SK-N-SH (cell line): ENCODE data around the gene SAMD5. TPM values are rescaled to one million over a fixed set of nuclear protein-coding genes. Genes with fewer than 3 reads are reported as not detected.

ENCODE experiments used
- CTCF ChIA-PET: fragments of 300-600, 350-600 bp; formaldehyde crosslinking; extraction: SDS; loops from one replicate; lab custom pipeline; 2021; lab: Yijun Ruan, JAX
- POLR2A ChIA-PET: fragments of 350-600 bp; sonication (Branson Sonifier 250); formaldehyde crosslinking; extraction: SDS; loops from one replicate; lab custom pipeline; 2020; ENCODE audit warnings: antibody characterized with exemption, inconsistent platforms; lab: Yijun Ruan, JAX
- DNase-seq: peaks from one replicate; pipeline ENCODE4 v3.0.0; 2012
- H2AFZ ChIP-seq: fragments of 200-600 bp; sonication (generic); 2 replicates; pipeline ENCODE4 v1.8.1; 2016; ENCODE audit warnings: antibody characterized with exemption, mild to moderate bottlenecking, low read depth
- H3F3A ChIP-seq: fragments of 200-600 bp; sonication (generic); replicated peaks from 2 replicates; pipeline ENCODE3; 2016; ENCODE audit warnings: antibody characterized with exemption, mild to moderate bottlenecking; ENCODE audit not compliant: insufficient read depth
- H3K27ac ChIP-seq, 2 experiments: fragments of 200-500 bp in 1 of 2; fragments of 200-600 bp in 1 of 2; sonication (Bioruptor generic) in 1 of 2; sonication (generic), shearing (Covaris generic) in 1 of 2; 2 replicates each; pipeline versions ENCODE4 v1.5.1 to v1.6.1; 2014 to 2016; ENCODE audit warnings: low read depth in 2 of 2, inconsistent platforms in 1 of 2, low read length in 1 of 2, mild to moderate bottlenecking in 1 of 2, mixed read lengths in 1 of 2
- H3K27me3 ChIP-seq: fragments of 200-600 bp; sonication (generic), shearing (Covaris generic); 2 replicates; pipeline ENCODE4 v1.6.1; 2016; ENCODE audit warnings: mixed run types; ENCODE audit not compliant: insufficient read depth
- H3K36me3 ChIP-seq, 2 experiments: fragments of 200-500 bp in 1 of 2; fragments of 200-600 bp in 1 of 2; sonication (Bioruptor generic) in 1 of 2; sonication (generic) in 1 of 2; replicated peaks in 1 of 2; 2 replicates each; pipeline versions ENCODE3 to v1.5.1; 2014 to 2016; ENCODE audit warnings: low read length in 1 of 2, mild to moderate bottlenecking in 1 of 2; ENCODE audit not compliant: insufficient read depth in 2 of 2, control insufficient read depth in 1 of 2
- H3K4me1 ChIP-seq, 2 experiments: fragments of 200-500 bp in 1 of 2; fragments of 200-600 bp in 1 of 2; sonication (Bioruptor generic) in 1 of 2; sonication (generic), shearing (Covaris generic) in 1 of 2; 2 replicates each; pipeline versions ENCODE4 v1.5.1 to v1.6.1; 2014 to 2016; ENCODE audit warnings: low read depth in 1 of 2, low read length in 1 of 2, mixed run types in 1 of 2; ENCODE audit not compliant: insufficient read depth in 2 of 2, control insufficient read depth in 1 of 2
- H3K4me2 ChIP-seq: fragments of 200-600 bp; sonication (generic), shearing (Covaris generic); 2 replicates; pipeline ENCODE4 v1.6.1; 2017; ENCODE audit warnings: mixed run types
- H3K4me3 ChIP-seq, 2 experiments: fragments of 200-500 bp in 1 of 2; fragments of 200-600 bp in 1 of 2; sonication (Bioruptor generic) in 1 of 2; sonication (generic), shearing (Covaris generic) in 1 of 2; 2 replicates each; pipeline versions ENCODE4 v1.5.1 to v1.8.1; 2014 to 2016; ENCODE audit warnings: low read depth in 2 of 2, inconsistent platforms in 1 of 2, low read length in 1 of 2, mild to moderate bottlenecking in 1 of 2, mixed read lengths in 1 of 2, moderate library complexity in 1 of 2
- H3K79me2 ChIP-seq: fragments of 200-600 bp; sonication (generic); 2 replicates; pipeline ENCODE4 v1.8.1; 2017; ENCODE audit warnings: mild to moderate bottlenecking; ENCODE audit not compliant: insufficient read depth
- H3K9ac ChIP-seq: fragments of 200-600 bp; sonication (generic); 2 replicates; pipeline ENCODE4 v1.6.1; 2017; ENCODE audit warnings: mixed run types
- H3K9me2 ChIP-seq: fragments of 200-600 bp; sonication (generic); 2 replicates; pipeline ENCODE4 v1.6.1; 2017; ENCODE audit warnings: mixed run types
- H3K9me3 ChIP-seq: fragments of 200-600 bp; sonication (generic); 2 replicates; pipeline ENCODE4 v1.6.1; 2017; ENCODE audit warnings: mixed run types, mild to moderate bottlenecking, moderate library complexity
- H4K20me1 ChIP-seq: fragments of 200-600 bp; sonication (generic); 2 replicates; pipeline ENCODE4 v1.6.1; 2017; ENCODE audit warnings: mild to moderate bottlenecking, mixed run types; ENCODE audit not compliant: insufficient read depth
- ELF1 ChIP-seq: IDR thresholded peaks from 2 replicates; pipeline ENCODE4 v1.4.0; 2012
- EP300 ChIP-seq, 2 experiments: IDR thresholded peaks; 2 replicates each; pipeline versions ENCODE4 v1.4.0 to v1.6.1; 2012; ENCODE audit warnings: borderline replicate concordance in 1 of 2, low read depth in 1 of 2, low read length in 1 of 2
- EZH2phosphoT487 ChIP-seq: fragments of 200-600 bp; sonication (generic); IDR thresholded peaks from 2 replicates; pipeline ENCODE4 v1.6.1; 2017; ENCODE audit warnings: low read depth, mixed run types, mild to moderate bottlenecking, antibody characterized with exemption, moderate library complexity, borderline replicate concordance
- FOSL2 ChIP-seq: IDR thresholded peaks from 2 replicates; pipeline ENCODE4 v1.4.0; 2012; ENCODE audit warnings: low read depth, mild to moderate bottlenecking, moderate library complexity, borderline replicate concordance
- FOXJ3 ChIP-seq: sonication (generic); formaldehyde crosslinking; IDR thresholded peaks from 2 replicates; pipeline ENCODE4 v1.5.1; 2020; ENCODE audit warnings: mild to moderate bottlenecking, missing genetic modification reagents
- FOXM1 ChIP-seq: IDR thresholded peaks from 2 replicates; pipeline ENCODE4 v1.4.0; 2012; ENCODE audit warnings: low read depth, mild to moderate bottlenecking
- GABPA ChIP-seq: IDR thresholded peaks from 2 replicates; pipeline ENCODE4 v1.4.0; 2012; ENCODE audit warnings: low read depth, mild to moderate bottlenecking
- GATA2 ChIP-seq: sonication (generic); formaldehyde crosslinking; IDR thresholded peaks from 2 replicates; pipeline ENCODE4 v1.5.0; 2020; ENCODE audit warnings: mild to moderate bottlenecking, missing genetic modification reagents
- JUND ChIP-seq: IDR thresholded peaks from 2 replicates; pipeline ENCODE4 v1.4.0; 2012
- MEF2A ChIP-seq: IDR thresholded peaks from 2 replicates; pipeline ENCODE4 v1.4.0; 2012; ENCODE audit warnings: low read depth, borderline replicate concordance
- NFIC ChIP-seq: IDR thresholded peaks from 2 replicates; pipeline ENCODE4 v1.4.0; 2012; ENCODE audit warnings: borderline replicate concordance
- NRF1 ChIP-seq: IDR thresholded peaks from 2 replicates; pipeline ENCODE4 v1.6.1; 2012; ENCODE audit warnings: low read depth, mild to moderate bottlenecking, low read length
- RCOR1 ChIP-seq: fragments of 150-350 bp; IDR thresholded peaks from 2 replicates; pipeline ENCODE4 v1.6.1; 2017; ENCODE audit warnings: antibody characterized with exemption, low read length
- RFX5 ChIP-seq: IDR thresholded peaks from 2 replicates; pipeline ENCODE4 v1.6.1; 2012; ENCODE audit warnings: mild to moderate bottlenecking, improper control_type of control experiment, low read length
- RXRA ChIP-seq: IDR thresholded peaks from 2 replicates; pipeline ENCODE4 v1.4.0; 2012; ENCODE audit warnings: low read depth, mild to moderate bottlenecking, borderline replicate concordance
- SIN3A ChIP-seq: IDR thresholded peaks from 2 replicates; pipeline ENCODE4 v1.6.1; 2012; ENCODE audit warnings: low read depth, mild to moderate bottlenecking, low read length, moderate library complexity, borderline replicate concordance
- SMC3 ChIP-seq: IDR thresholded peaks from 2 replicates; pipeline ENCODE4 v1.6.1; 2012; ENCODE audit warnings: low read depth, low read length, improper control_type of control experiment
- TAF1 ChIP-seq: IDR thresholded peaks from 2 replicates; pipeline ENCODE4 v1.6.1; 2012; ENCODE audit warnings: low read depth, mild to moderate bottlenecking, low read length, moderate library complexity, borderline replicate concordance
- TEAD4 ChIP-seq: IDR thresholded peaks from 2 replicates; pipeline ENCODE4 v1.4.0; 2012; ENCODE audit warnings: mild to moderate bottlenecking, borderline replicate concordance; ENCODE audit not compliant: insufficient read depth
- YY1 ChIP-seq: IDR thresholded peaks from 2 replicates; pipeline ENCODE4 v1.4.0; 2012; ENCODE audit warnings: low read depth, mild to moderate bottlenecking
- WGBS: methylation state at CpG from one replicate; pipeline ENCODE4 v1.1.6; 2017; ENCODE audit warnings: low lambda C conversion rate; 5-methylcytosine and 5-hydroxymethylcytosine counted together
- polyA plus RNA-seq, 3 experiments: library from polyadenylated mRNA; depleted of rRNA; stranded (reverse); fragments of >200 nt; gene quantifications; 2 replicates each; pipeline ENCODE4 v1.2.3, GENCODE V29; 2012
- TF ChIP-seq, protein P1 (sequence below): fragments of 150-350 bp; IDR thresholded peaks from 2 replicates; pipeline ENCODE4 v1.6.1; 2017; ENCODE audit warnings: antibody characterized with exemption, low read length, low read depth, borderline replicate concordance
- TF ChIP-seq, protein P2 (sequence below): IDR thresholded peaks from 2 replicates; pipeline ENCODE4 v1.4.0; 2012; ENCODE audit warnings: low read depth
- TF ChIP-seq, protein P3 (sequence below): IDR thresholded peaks from 2 replicates; pipeline ENCODE4 v1.4.0; 2012; ENCODE audit warnings: low read depth, borderline replicate concordance
- TF ChIP-seq, protein P4 (sequence below): fragments of 150-350 bp; IDR thresholded peaks from 2 replicates; pipeline ENCODE4 v1.6.1; 2016; ENCODE audit warnings: mild to moderate bottlenecking, low read depth, low read length

Gene SAMD5
- polyA plus RNA-seq, 1 of the 3 experiments (the other 2 are of a cell fraction) = not detected

DNA sequence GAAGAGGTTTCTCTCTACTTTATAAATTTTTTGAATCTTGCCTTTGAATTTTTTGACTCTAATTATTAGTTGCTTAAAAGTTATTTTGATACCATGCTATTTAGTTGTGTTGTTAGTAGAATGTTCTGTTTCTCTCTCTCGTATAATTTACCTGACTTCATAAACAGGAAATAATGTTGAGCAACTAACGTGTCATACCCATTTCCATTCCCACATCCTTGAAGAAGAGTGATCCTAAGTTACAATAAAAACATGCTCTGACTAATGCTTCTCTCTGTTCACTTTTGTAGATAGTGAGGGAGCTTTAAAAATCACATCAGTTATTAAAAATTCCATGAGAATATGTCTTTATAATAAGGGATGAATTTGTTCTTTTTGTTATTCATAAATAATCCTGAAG is 69.7 kb downstream of the SAMD5 start (continued):
- TF ChIP-seq, protein P1, sequence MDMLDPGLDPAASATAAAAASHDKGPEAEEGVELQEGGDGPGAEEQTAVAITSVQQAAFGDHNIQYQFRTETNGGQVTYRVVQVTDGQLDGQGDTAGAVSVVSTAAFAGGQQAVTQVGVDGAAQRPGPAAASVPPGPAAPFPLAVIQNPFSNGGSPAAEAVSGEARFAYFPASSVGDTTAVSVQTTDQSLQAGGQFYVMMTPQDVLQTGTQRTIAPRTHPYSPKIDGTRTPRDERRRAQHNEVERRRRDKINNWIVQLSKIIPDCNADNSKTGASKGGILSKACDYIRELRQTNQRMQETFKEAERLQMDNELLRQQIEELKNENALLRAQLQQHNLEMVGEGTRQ = no peak

DNA sequence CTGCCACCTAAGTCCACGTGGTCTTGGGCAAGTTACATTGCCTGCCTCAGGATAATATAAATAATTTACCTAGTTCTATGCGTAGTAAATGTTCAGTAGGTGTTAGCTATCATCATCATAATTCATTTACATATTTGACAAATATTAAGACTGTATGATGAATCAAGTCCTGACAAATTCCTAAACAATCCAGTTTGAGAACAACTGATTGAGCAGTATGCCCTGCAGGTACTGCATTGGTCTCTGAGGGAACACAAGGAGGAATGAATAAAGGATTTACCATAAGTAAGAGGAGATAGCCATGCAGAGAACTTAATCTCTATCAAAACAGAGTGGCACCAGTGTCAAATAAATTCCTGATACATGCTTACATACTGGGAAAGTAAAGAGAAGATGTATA is 70.4 kb downstream of the SAMD5 start:
- no peaks in the 10 kb centered on the region for H3K4me1 ChIP-seq
- DNase-seq = no peak
- no peaks in the 10 kb centered on the region for H3K36me3 ChIP-seq
- TF ChIP-seq RCOR1 (no peak), SIN3A (no peak), SMC3 (no peak), TAF1 (no peak), NRF1 (no peak), TEAD4 (no peak), FOSL2 (no peak), YY1 (no peak), ELF1 (no peak), RFX5 (no peak), MEF2A (no peak), NFIC (no peak), JUND (no peak), FOXJ3 (no peak)
- TF ChIP-seq, protein P1 = no peak
- TF ChIP-seq, protein P2, sequence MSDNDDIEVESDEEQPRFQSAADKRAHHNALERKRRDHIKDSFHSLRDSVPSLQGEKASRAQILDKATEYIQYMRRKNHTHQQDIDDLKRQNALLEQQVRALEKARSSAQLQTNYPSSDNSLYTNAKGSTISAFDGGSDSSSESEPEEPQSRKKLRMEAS = no peak
- TF ChIP-seq, all 33 proteins: peak for 0
- H3K27ac ChIP-seq = no peak overlapping the region
- 18% methylated on average over 2 of the region's 2 CpGs for WGBS
- POLR2A ChIA-PET = no interaction called here
- H3K4me3 ChIP-seq = no peak overlapping the region
- H3F3A ChIP-seq = no peaks in the 10 kb centered on the region
- no peaks in the 10 kb centered on the region for H3K9me2 ChIP-seq
- H3K9ac ChIP-seq = no peak overlapping the region
- no peaks in the 10 kb centered on the region for H3K79me2 ChIP-seq
- H3K27me3 ChIP-seq = no peaks in the 10 kb centered on the region
- H3K9me3 ChIP-seq = no peaks in the 10 kb centered on the region
- H2AFZ ChIP-seq = no peak overlapping the region
- CTCF ChIA-PET = no interaction called here
- H4K20me1 ChIP-seq = no peaks in the 10 kb centered on the region
- H3K4me2 ChIP-seq = no peak overlapping the region

DNA sequence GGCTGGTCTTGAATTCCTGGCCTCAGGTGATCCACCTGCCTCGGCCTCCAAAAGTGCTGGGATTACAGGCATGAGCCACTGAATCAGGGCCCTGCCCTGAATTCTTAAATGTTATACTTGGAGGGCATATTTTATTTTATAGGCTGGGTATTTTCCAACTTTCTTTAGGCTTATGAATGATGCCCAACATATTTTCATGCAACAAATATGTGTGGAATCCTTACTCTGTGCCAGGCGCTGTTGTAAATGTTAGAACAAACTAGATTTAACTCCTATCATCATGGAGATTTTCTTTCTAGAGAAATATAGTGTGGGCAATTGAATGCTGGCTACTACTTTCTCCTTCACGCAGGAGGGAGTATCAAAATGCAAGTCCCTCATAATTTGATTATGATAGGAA is 71.2 kb downstream of the SAMD5 start:
- DNase-seq = no peak
- TF ChIP-seq GATA2 (CRISPR knock-in tag) (no peak), RXRA (no peak), TEAD4 (no peak), RCOR1 (no peak), ELF1 (no peak), TAF1 (no peak), GABPA (no peak), SIN3A (no peak), EP300 (IDR thresholded peaks at IDR 0.05; ENCODE audit: borderline replicate concordance in 1 of 2, low read depth in 1 of 2, low read length in 1 of 2) (no peak), YY1 (no peak), EZH2phosphoT487 (no peak), FOXM1 (no peak)
- TF ChIP-seq, protein P2 = no peak
- TF ChIP-seq, protein P3, sequence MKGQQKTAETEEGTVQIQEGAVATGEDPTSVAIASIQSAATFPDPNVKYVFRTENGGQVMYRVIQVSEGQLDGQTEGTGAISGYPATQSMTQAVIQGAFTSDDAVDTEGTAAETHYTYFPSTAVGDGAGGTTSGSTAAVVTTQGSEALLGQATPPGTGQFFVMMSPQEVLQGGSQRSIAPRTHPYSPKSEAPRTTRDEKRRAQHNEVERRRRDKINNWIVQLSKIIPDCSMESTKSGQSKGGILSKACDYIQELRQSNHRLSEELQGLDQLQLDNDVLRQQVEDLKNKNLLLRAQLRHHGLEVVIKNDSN = no peak
- TF ChIP-seq, protein P4, sequence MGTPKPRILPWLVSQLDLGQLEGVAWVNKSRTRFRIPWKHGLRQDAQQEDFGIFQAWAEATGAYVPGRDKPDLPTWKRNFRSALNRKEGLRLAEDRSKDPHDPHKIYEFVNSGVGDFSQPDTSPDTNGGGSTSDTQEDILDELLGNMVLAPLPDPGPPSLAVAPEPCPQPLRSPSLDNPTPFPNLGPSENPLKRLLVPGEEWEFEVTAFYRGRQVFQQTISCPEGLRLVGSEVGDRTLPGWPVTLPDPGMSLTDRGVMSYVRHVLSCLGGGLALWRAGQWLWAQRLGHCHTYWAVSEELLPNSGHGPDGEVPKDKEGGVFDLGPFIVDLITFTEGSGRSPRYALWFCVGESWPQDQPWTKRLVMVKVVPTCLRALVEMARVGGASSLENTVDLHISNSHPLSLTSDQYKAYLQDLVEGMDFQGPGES = no peak

More for the DNA sequence above, 71.2 kb downstream of the SAMD5 start:
- WGBS = 0% methylated on average over 3 of the region's 3 CpGs
- H4K20me1 ChIP-seq = no peaks in the 10 kb centered on the region
- H3K27me3 ChIP-seq = no peaks in the 10 kb centered on the region
- H2AFZ ChIP-seq = no peak overlapping the region
- H3K9ac ChIP-seq = no peak overlapping the region
- no peak overlapping the region for H3K4me3 ChIP-seq
- H3K4me2 ChIP-seq = no peak overlapping the region
- no peaks in the 10 kb centered on the region for H3F3A ChIP-seq
- H3K36me3 ChIP-seq = no peaks in the 10 kb centered on the region
- no peaks in the 10 kb centered on the region for H3K4me1 ChIP-seq
- ChIA-PET POLR2A (no interaction called here), CTCF (no interaction called here)
- no peaks in the 10 kb centered on the region for H3K79me2 ChIP-seq
- H3K9me2 ChIP-seq = no peaks in the 10 kb centered on the region
- H3K27ac ChIP-seq = no peak overlapping the region
- no peaks in the 10 kb centered on the region for H3K9me3 ChIP-seq
